RWPE2 (cell line): ENCODE results near the gene P2RY11.

ENCODE experiments used
- ATAC-seq: fragments of 200-7000 bp; cut with Tn5 transposase; 3 replicates; pipeline ENCODE4 v1.9.1; 2021; ENCODE audit warnings: low read depth
- DNase-seq: peaks from one replicate; pipeline ENCODE4 v3.0.0-alpha.2; 2020; ENCODE audit warnings: low spot score
- H3K27ac ChIP-seq: fragments of 450-650 bp; 2 replicates; pipeline ENCODE4 v1.5.1; 2017; ENCODE audit warnings: mild to moderate bottlenecking; ENCODE audit not compliant: poor library complexity, severe bottlenecking
- H3K27me3 ChIP-seq: fragments of 250-450 bp; sonication (Bioruptor Pico); 2 replicates; pipeline ENCODE4 v1.5.1; 2021; ENCODE audit warnings: mild to moderate bottlenecking, moderate library complexity; ENCODE audit not compliant: insufficient read depth, poor library complexity, severe bottlenecking
- H3K36me3 ChIP-seq: fragments of 250-450 bp; sonication (Bioruptor Pico); 2 replicates; pipeline ENCODE4 v1.5.1; 2020; ENCODE audit warnings: low read depth, mild to moderate bottlenecking, moderate library complexity
- H3K4me1 ChIP-seq: fragments of 250-450 bp; sonication (Bioruptor Pico); 2 replicates; pipeline ENCODE4 v1.5.1; 2021; ENCODE audit warnings: mild to moderate bottlenecking, moderate library complexity; ENCODE audit not compliant: insufficient read depth, poor library complexity, severe bottlenecking
- H3K4me3 ChIP-seq: fragments of 250-450 bp; sonication (Bioruptor Pico); 2 replicates; pipeline ENCODE4 v1.5.1; 2021; ENCODE audit warnings: mild to moderate bottlenecking, moderate library complexity; ENCODE audit not compliant: severe bottlenecking
- H3K9me3 ChIP-seq: fragments of 250-450 bp; sonication (Bioruptor Pico); 2 replicates; pipeline ENCODE4 v1.5.1; 2021; ENCODE audit warnings: mild to moderate bottlenecking, moderate library complexity; ENCODE audit not compliant: severe bottlenecking
- TF ChIP-seq, protein P1 (sequence below): fragments of 450-650 bp; IDR thresholded peaks from one replicate; pipeline ENCODE4 v1.5.1; 2017; ENCODE audit warnings: mild to moderate bottlenecking, moderate library complexity; ENCODE audit not compliant: poor library complexity, severe bottlenecking

The P2RY11 gene

GRCh38 chr19:10158071-10158470 lies 46.6 kb downstream of the P2RY11 start:
- TF ChIP-seq, protein P1, sequence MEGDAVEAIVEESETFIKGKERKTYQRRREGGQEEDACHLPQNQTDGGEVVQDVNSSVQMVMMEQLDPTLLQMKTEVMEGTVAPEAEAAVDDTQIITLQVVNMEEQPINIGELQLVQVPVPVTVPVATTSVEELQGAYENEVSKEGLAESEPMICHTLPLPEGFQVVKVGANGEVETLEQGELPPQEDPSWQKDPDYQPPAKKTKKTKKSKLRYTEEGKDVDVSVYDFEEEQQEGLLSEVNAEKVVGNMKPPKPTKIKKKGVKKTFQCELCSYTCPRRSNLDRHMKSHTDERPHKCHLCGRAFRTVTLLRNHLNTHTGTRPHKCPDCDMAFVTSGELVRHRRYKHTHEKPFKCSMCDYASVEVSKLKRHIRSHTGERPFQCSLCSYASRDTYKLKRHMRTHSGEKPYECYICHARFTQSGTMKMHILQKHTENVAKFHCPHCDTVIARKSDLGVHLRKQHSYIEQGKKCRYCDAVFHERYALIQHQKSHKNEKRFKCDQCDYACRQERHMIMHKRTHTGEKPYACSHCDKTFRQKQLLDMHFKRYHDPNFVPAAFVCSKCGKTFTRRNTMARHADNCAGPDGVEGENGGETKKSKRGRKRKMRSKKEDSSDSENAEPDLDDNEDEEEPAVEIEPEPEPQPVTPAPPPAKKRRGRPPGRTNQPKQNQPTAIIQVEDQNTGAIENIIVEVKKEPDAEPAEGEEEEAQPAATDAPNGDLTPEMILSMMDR: no peak
- peaks cover 100% of the 10 kb centered on the region for H3K36me3 ChIP-seq
- H3K27ac ChIP-seq: no peak overlapping the region

GRCh38 chr19:10158485-10158884 lies 47.0 kb downstream of the P2RY11 start:
- no peaks in the 10 kb centered on the region for H3K4me1 ChIP-seq
- no peak overlapping the region for H3K27ac ChIP-seq
- DNase-seq (no peak), ATAC-seq (no peak)
- TF ChIP-seq, protein P1: no peak
- peaks cover 100% of the 10 kb centered on the region for H3K36me3 ChIP-seq
- no peaks in the 10 kb centered on the region for H3K9me3 ChIP-seq
- H3K27me3 ChIP-seq: no peaks in the 10 kb centered on the region
- no peak overlapping the region for H3K4me3 ChIP-seq

More at GRCh38 chr19:10158071-10158470, 46.6 kb downstream of the P2RY11 start:
- Histone ChIP-seq H3K4me1 (no peaks in the 10 kb centered on the region), H3K9me3 (no peaks in the 10 kb centered on the region), H3K27me3 (no peaks in the 10 kb centered on the region), H3K4me3 (no peak overlapping the region)
- DNase-seq (no peak), ATAC-seq (no peak)

DNA sequence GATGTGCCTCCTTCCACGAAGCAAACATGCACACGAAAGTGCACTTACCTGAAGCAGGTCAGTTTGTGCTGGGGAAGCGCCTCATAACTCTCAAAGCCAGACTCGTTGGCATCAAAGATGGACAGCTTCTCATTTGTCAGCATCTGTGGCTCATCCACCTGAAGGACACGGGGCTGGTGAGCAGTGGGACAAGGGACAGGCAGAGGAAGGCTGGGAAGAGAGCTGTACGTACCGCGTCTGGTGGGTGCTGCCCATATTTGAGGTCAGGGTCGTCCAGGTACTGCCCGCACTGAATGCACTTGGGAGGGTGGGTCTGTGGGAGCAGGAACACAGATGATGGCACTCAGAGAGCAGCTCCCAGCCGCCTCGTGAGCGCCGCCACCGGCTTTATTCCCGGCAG lies 48.1 kb downstream of the P2RY11 start:
- Histone ChIP-seq H3K36me3 (peaks cover 99% of the 10 kb centered on the region), H3K4me3 (no peak overlapping the region), H3K4me1 (no peaks in the 10 kb centered on the region), H3K27me3 (no peaks in the 10 kb centered on the region), H3K9me3 (no peaks in the 10 kb centered on the region), H3K27ac (no peak overlapping the region)
- TF ChIP-seq, protein P1: no peak
- no peak for ATAC-seq
- no peak for DNase-seq

DNA sequence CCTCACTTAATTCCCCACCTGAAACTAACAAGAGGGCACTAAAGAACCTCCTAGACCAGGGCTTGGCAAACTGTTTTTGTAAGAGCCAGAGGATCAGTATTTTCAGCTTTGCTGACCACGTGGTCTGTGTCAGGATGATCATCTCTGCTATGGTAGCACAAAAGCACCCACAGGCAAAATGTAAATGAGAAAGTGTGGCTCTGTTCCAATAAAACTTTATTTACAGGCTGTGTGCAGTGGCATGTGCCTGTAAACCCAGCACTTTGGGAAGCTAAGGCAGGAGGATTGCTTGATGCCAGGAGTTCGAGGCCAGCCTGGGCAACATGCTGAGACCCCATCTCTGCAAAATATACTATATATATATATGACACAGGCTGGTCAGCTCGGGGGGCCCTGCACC lies 52.0 kb downstream of the P2RY11 start:
- no peak for ATAC-seq
- TF ChIP-seq, protein P1: no peak
- no peak overlapping the region for H3K4me3 ChIP-seq
- DNase-seq: no peak
- H3K9me3 ChIP-seq: no peaks in the 10 kb centered on the region
- peaks cover 94% of the 10 kb centered on the region for H3K36me3 ChIP-seq
- H3K4me1 ChIP-seq: no peaks in the 10 kb centered on the region
- H3K27ac ChIP-seq: no peak overlapping the region
- H3K27me3 ChIP-seq: no peaks in the 10 kb centered on the region
